Endothelial cell of umbilical vein (primary cell): ENCODE measurements around the gene GULP1. TPM values are rescaled to one million over a fixed set of nuclear protein-coding genes. Genes with fewer than 3 reads are reported as not detected.

Experiments
- BruUV-seq: library from RNA; stranded (reverse); fragments of 400-500 nt; replicated peaks from 2 replicates; lab custom pipeline; 2021; lab: Mats Ljungman, UMichigan
- CTCF ChIA-PET: fragments of 300-600, 350-600 bp; sonication (Branson Sonifier 250); formaldehyde crosslinking; loops from one replicate; lab custom pipeline; 2021; ENCODE audit warnings: antibody characterized with exemption, inconsistent platforms; lab: Charles Lee
- POLR2A ChIA-PET: fragments of 300-600, 350-600 bp; sonication (Branson Sonifier 250); formaldehyde crosslinking; loops from one replicate; lab custom pipeline; 2021; ENCODE audit warnings: antibody characterized with exemption, inconsistent platforms; lab: Charles Lee
- DNase-seq: peaks from one replicate; pipeline ENCODE4 v3.0.0-alpha.2; 2011; ENCODE audit warnings: low read depth, low spot score
- FAIRE-seq: peaks from 2 replicates; lab custom pipeline; 2011; peaks lifted over from hg19 to GRCh38; lab: Jason Lieb, UNC
- H2AFZ ChIP-seq: 2 replicates; pipeline ENCODE4 v1.6.0; 2012; ENCODE audit warnings: low read depth, low read length, control low read depth, inconsistent platforms
- H3K27ac ChIP-seq: 2 replicates; pipeline ENCODE4 v1.5.1; 2011; ENCODE audit warnings: low read depth, mild to moderate bottlenecking, control low read depth, low read length, moderate library complexity; ENCODE audit not compliant: insufficient read depth
- H3K27me3 ChIP-seq, 2 experiments: 2 replicates each; pipeline versions ENCODE4 v1.6.0 to v1.6.1; 2011; ENCODE audit warnings: low read length in 2 of 2, mixed read lengths in 1 of 2; ENCODE audit not compliant: control insufficient read depth in 2 of 2, insufficient read depth in 2 of 2
- H3K36me3 ChIP-seq, 2 experiments: 2 replicates in 1 of 2; 3 replicates in 1 of 2; pipeline ENCODE4 v1.5.1; 2011; ENCODE audit warnings: low read length in 2 of 2, mild to moderate bottlenecking in 1 of 2, moderate library complexity in 1 of 2; ENCODE audit not compliant: control insufficient read depth in 2 of 2, insufficient read depth in 2 of 2; ENCODE audit errors: extremely low read depth in 1 of 2
- H3K4me1 ChIP-seq: 3 replicates; pipeline ENCODE4 v1.5.1; 2011; ENCODE audit warnings: mild to moderate bottlenecking, low read length; ENCODE audit not compliant: control insufficient read depth, insufficient read depth; ENCODE audit errors: extremely low read depth
- H3K4me2 ChIP-seq: 2 replicates; pipeline ENCODE4 v1.6.1; 2011; ENCODE audit warnings: low read length, control low read depth, mixed read lengths; ENCODE audit not compliant: insufficient read depth
- H3K4me3 ChIP-seq, 3 experiments: fragments of 200-600 bp in 1 of 3; sonication (generic), shearing (Covaris generic) in 1 of 3; replicated peaks in 1 of 3; 2 replicates each; pipeline ENCODE4 v1.5.1; 2011 to 2016; ENCODE audit warnings: control low read depth in 3 of 3, low read length in 3 of 3, mild to moderate bottlenecking in 2 of 3, inconsistent platforms in 1 of 3, low read depth in 1 of 3, moderate library complexity in 1 of 3; ENCODE audit not compliant: insufficient read depth in 1 of 3
- H3K79me2 ChIP-seq: 2 replicates; pipeline ENCODE4 v1.6.0; 2012; ENCODE audit warnings: low read length, inconsistent platforms; ENCODE audit not compliant: control insufficient read depth, insufficient read depth
- H3K9ac ChIP-seq: replicated peaks from 2 replicates; pipeline ENCODE3; 2011; ENCODE audit warnings: low read length, control low read depth; ENCODE audit not compliant: insufficient read depth; ENCODE audit errors: extremely low read depth
- H3K9me1 ChIP-seq: replicated peaks from 3 replicates; pipeline ENCODE4 v1.6.0; 2011; ENCODE audit warnings: mild to moderate bottlenecking, low read length; ENCODE audit not compliant: control insufficient read depth, insufficient read depth; ENCODE audit errors: extremely low read depth
- H3K9me3 ChIP-seq: replicated peaks from 2 replicates; pipeline ENCODE4 v1.5.1; 2012; ENCODE audit warnings: low read length, inconsistent platforms; ENCODE audit not compliant: control insufficient read depth, insufficient read depth
- H4K20me1 ChIP-seq: replicated peaks from 2 replicates; pipeline ENCODE3; 2011; ENCODE audit warnings: mild to moderate bottlenecking, low read length; ENCODE audit not compliant: control insufficient read depth, insufficient read depth; ENCODE audit errors: extremely low read depth
- EZH2 ChIP-seq: IDR thresholded peaks from 2 replicates; pipeline ENCODE4 v1.6.1; 2012; ENCODE audit warnings: borderline replicate concordance, low read depth, mild to moderate bottlenecking, moderate library complexity, low read length, inconsistent platforms; ENCODE audit not compliant: severe bottlenecking
- FOS ChIP-seq: IDR thresholded peaks from 2 replicates; pipeline ENCODE4 v1.6.1; 2011; ENCODE audit warnings: mild to moderate bottlenecking, low read length, moderate library complexity, borderline replicate concordance; ENCODE audit not compliant: insufficient read depth
- GATA2 ChIP-seq: IDR thresholded peaks from 2 replicates; pipeline ENCODE4 v1.7.0; 2011; ENCODE audit warnings: low read depth, mild to moderate bottlenecking, moderate library complexity, mixed read lengths, low read length; ENCODE audit not compliant: insufficient read length, insufficient read depth
- JUN ChIP-seq: IDR thresholded peaks from 2 replicates; pipeline ENCODE4 v1.6.1; 2011; ENCODE audit warnings: borderline replicate concordance, low read depth; ENCODE audit not compliant: insufficient read length, insufficient read depth
- MYC ChIP-seq: IDR thresholded peaks from one replicate; pipeline ENCODE4 v1.6.1; 2011; ENCODE audit warnings: mild to moderate bottlenecking, low read depth, low read length
- POLR2A ChIP-seq: IDR thresholded peaks from 2 replicates; pipeline ENCODE4 v1.6.1; 2012; ENCODE audit warnings: low read depth, mild to moderate bottlenecking, control low read depth, low read length
- POLR2AphosphoS5 ChIP-seq: IDR thresholded peaks from 2 replicates; pipeline ENCODE4 v1.6.1; 2012; ENCODE audit warnings: low read depth, mild to moderate bottlenecking, control low read depth, low read length, moderate library complexity; ENCODE audit not compliant: insufficient read depth
- dilution Hi-C: fragments of 300-500 bp; cut with MboI; formaldehyde crosslinking; loops from one replicate; pipeline ENCODE4 v1.15.0; 2019; ENCODE audit warnings: low sequenced_read_pairs; ENCODE audit not compliant: extremely low pct_ligation_motif_present
- intact Hi-C: fragments of 100-400 bp; cut with micrococcal nuclease; formaldehyde crosslinking; loops from one replicate; pipeline ENCODE4 v1.10.0; 2022
- polyA plus RNA-seq, 4 experiments: library from polyadenylated mRNA; depleted of rRNA in 3 of 4; stranded (reverse) in 3 of 4; unstranded in 1 of 4; fragments of >200 nt; gene quantifications; 2 replicates each; pipeline versions ENCODE4 v1.2.1 to v1.2.3, GENCODE V29; 2011 to 2012; ENCODE audit warnings: missing spikeins in 1 of 4
- total RNA-seq: library from RNA; stranded (reverse); gene quantifications from 2 replicates; pipeline ENCODE4 v1.2.3, GENCODE V29; 2021
- TF ChIP-seq, protein P1 (sequence below), 2 donors: IDR thresholded peaks; 1 replicate in 1 of 2; 2 replicates in 1 of 2; pipeline ENCODE4 v1.5.1; 2011; ENCODE audit warnings: low read length in 2 of 2, mild to moderate bottlenecking in 2 of 2, moderate library complexity in 2 of 2, control low read depth in 1 of 2, inconsistent platforms in 1 of 2, low read depth in 1 of 2; ENCODE audit not compliant: insufficient read depth in 1 of 2; ENCODE audit errors: extremely low read depth in 1 of 2
- TF ChIP-seq, protein P2 (sequence below): IDR thresholded peaks from 2 replicates; pipeline ENCODE4 v1.6.1; 2011; ENCODE audit not compliant: insufficient read depth, insufficient read length

The GULP1 gene
- total and polyA plus RNA-seq, 2 donors (not counting 3 experiments of a cell fraction or from before 2014, with no cell fraction given): 24.4 to 53.8 TPM

DNA sequence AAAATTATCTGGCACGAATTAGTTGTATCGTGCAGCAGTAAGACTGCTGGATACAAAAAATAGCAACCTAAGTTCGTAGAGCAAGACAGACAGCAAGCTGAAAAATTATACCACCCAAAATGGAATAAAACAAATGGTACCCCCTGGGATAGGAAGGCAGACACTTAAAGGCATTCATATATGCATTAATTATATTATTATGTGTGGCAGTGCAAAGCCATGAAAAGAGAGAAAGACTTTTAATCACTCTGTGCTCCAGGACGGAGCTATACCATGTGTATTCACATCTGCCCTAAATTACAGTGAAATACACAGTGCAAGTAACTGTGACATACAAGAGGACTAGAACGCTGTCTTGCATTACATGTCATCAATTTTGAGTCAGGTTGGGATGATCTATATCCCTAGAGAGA is 235.9 kb downstream of the GULP1 start:
- no TSS peak for BruUV-seq
- H3K27me3 ChIP-seq: no peaks in the 10 kb centered on the region
- intact Hi-C loops (no loop called here), dilution Hi-C loops (no loop called here)
- no peak overlapping the region for H2AFZ ChIP-seq
- no peak overlapping the region for H3K4me3 ChIP-seq
- CTCF ChIA-PET: interaction anchor here (1.8 to 8.2 kb wide), 4 partner anchors 237 to 885 kb away, joined by 5 to 250 read pairs (median 132); partner anchors contain the start of gene COL3A1
- no peak for DNase-seq
- no peaks in the 10 kb centered on the region for H3K36me3 ChIP-seq
- no peaks in the 10 kb centered on the region for H3K79me2 ChIP-seq
- TF ChIP-seq POLR2AphosphoS5 (no peak), EZH2 (no peak), MYC (no peak), POLR2A (no peak), GATA2 (no peak), JUN (no peak), FOS (no peak)
- TF ChIP-seq, protein P1, sequence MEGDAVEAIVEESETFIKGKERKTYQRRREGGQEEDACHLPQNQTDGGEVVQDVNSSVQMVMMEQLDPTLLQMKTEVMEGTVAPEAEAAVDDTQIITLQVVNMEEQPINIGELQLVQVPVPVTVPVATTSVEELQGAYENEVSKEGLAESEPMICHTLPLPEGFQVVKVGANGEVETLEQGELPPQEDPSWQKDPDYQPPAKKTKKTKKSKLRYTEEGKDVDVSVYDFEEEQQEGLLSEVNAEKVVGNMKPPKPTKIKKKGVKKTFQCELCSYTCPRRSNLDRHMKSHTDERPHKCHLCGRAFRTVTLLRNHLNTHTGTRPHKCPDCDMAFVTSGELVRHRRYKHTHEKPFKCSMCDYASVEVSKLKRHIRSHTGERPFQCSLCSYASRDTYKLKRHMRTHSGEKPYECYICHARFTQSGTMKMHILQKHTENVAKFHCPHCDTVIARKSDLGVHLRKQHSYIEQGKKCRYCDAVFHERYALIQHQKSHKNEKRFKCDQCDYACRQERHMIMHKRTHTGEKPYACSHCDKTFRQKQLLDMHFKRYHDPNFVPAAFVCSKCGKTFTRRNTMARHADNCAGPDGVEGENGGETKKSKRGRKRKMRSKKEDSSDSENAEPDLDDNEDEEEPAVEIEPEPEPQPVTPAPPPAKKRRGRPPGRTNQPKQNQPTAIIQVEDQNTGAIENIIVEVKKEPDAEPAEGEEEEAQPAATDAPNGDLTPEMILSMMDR (IDR thresholded peaks at IDR 0.05; ENCODE audit: extremely low read depth in 1 of 2, insufficient read depth in 1 of 2, low read depth in 1 of 2, low read length in 2 of 2): no peak
- TF ChIP-seq, protein P2, sequence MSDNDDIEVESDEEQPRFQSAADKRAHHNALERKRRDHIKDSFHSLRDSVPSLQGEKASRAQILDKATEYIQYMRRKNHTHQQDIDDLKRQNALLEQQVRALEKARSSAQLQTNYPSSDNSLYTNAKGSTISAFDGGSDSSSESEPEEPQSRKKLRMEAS: no peak
- no peaks in the 10 kb centered on the region for H3K9me3 ChIP-seq
- POLR2A ChIA-PET: interaction anchor here (1.7 kb wide), 1 partner anchor 457 kb away, joined by 3 read pairs; no protein-coding TSS in a partner anchor
- no peak overlapping the region for H3K27ac ChIP-seq
- no peaks in the 10 kb centered on the region for H3K9me1 ChIP-seq
- FAIRE-seq: no peak
- H3K4me1 ChIP-seq: peaks cover 19% of the 10 kb centered on the region
- H3K4me2 ChIP-seq: no peak overlapping the region
- H4K20me1 ChIP-seq: no peaks in the 10 kb centered on the region
- H3K9ac ChIP-seq: no peak overlapping the region
